Measurements from ENCODE around the gene TNFSF15. TPM values are rescaled to one million over a fixed set of nuclear protein-coding genes. Genes with fewer than 3 reads are reported as not detected.

TNFSF15 gene
- total RNA-seq, 1 donor from 2014 or later = 2.1 TPM

- Mint-ChIP-seq H3K9me3 (ENCODE audit: low read depth) (no peaks in the 10 kb centered on the region), H3K36me3 (ENCODE audit: insufficient read depth) (no peaks in the 10 kb centered on the region)
- no peak for DNase-seq (ENCODE audit: low spot score, unreplicated experiment)
These were observed 46.3 kb upstream of the TNFSF15 start for GRCh38 chr9:114852050-114852594.

GRCh38 chr9:114851306-114851705 lies 45.5 kb upstream of the TNFSF15 start:
- Mint-ChIP-seq H3K27ac (no peak overlapping the region), H3K4me1 (ENCODE audit: low read depth) (peaks cover 3% of the 10 kb centered on the region), H3K9me3 (ENCODE audit: low read depth) (no peaks in the 10 kb centered on the region), H3K36me3 (ENCODE audit: insufficient read depth) (no peaks in the 10 kb centered on the region), H3K4me3 (ENCODE audit: low read depth) (no peak overlapping the region), H3K27me3 (peaks cover 5% of the 10 kb centered on the region)
- no peak for TF ChIP-seq CTCF (IDR thresholded peaks at IDR 0.05; ENCODE audit: unreplicated experiment)
- no peak for DNase-seq (ENCODE audit: low spot score, unreplicated experiment)

More at GRCh38 chr9:114852050-114852594, 46.3 kb upstream of the TNFSF15 start:
- Mint-ChIP-seq H3K4me1 (ENCODE audit: low read depth) (peaks cover 3% of the 10 kb centered on the region), H3K27ac (no peak overlapping the region), H3K27me3 (peaks cover 5% of the 10 kb centered on the region), H3K4me3 (ENCODE audit: low read depth) (no peak overlapping the region)
- TF ChIP-seq CTCF (IDR thresholded peaks at IDR 0.05; ENCODE audit: unreplicated experiment) = no peak

GRCh38 chr9:114850871-114851270 lies 45.0 kb upstream of the TNFSF15 start:
- no peaks in the 10 kb centered on the region for H3K36me3 Mint-ChIP-seq (ENCODE audit: insufficient read depth)
- no peak for TF ChIP-seq CTCF (IDR thresholded peaks at IDR 0.05; ENCODE audit: unreplicated experiment)
- no peak for DNase-seq (ENCODE audit: low spot score, unreplicated experiment)
- no peaks in the 10 kb centered on the region for H3K9me3 Mint-ChIP-seq (ENCODE audit: low read depth)
- H3K4me1 Mint-ChIP-seq (ENCODE audit: low read depth) = peaks cover 3% of the 10 kb centered on the region
- no peak overlapping the region for H3K27ac Mint-ChIP-seq
- peaks cover 5% of the 10 kb centered on the region for H3K27me3 Mint-ChIP-seq
- H3K4me3 Mint-ChIP-seq (ENCODE audit: low read depth) = no peak overlapping the region

- no peaks in the 10 kb centered on the region for H3K9me3 Mint-ChIP-seq (ENCODE audit: low read depth)
- no peak overlapping the region for H3K27ac Mint-ChIP-seq
- H3K36me3 Mint-ChIP-seq (ENCODE audit: insufficient read depth) = no peaks in the 10 kb centered on the region
- no peak overlapping the region for H3K4me3 Mint-ChIP-seq (ENCODE audit: low read depth)
- peaks cover 5% of the 10 kb centered on the region for H3K27me3 Mint-ChIP-seq
- no peak for TF ChIP-seq CTCF (IDR thresholded peaks at IDR 0.05; ENCODE audit: unreplicated experiment)
- no peak for DNase-seq (ENCODE audit: low spot score, unreplicated experiment)
- peaks cover 3% of the 10 kb centered on the region for H3K4me1 Mint-ChIP-seq (ENCODE audit: low read depth)
These were observed 43.6 kb upstream of the TNFSF15 start for GRCh38 chr9:114849450-114849849.

- Mint-ChIP-seq H3K4me1 (ENCODE audit: low read depth) (no peaks in the 10 kb centered on the region), H3K4me3 (ENCODE audit: low read depth) (no peak overlapping the region), H3K9me3 (ENCODE audit: low read depth) (no peaks in the 10 kb centered on the region), H3K36me3 (ENCODE audit: insufficient read depth) (no peaks in the 10 kb centered on the region), H3K27ac (no peak overlapping the region), H3K27me3 (peaks cover 5% of the 10 kb centered on the region)
- TF ChIP-seq CTCF (IDR thresholded peaks at IDR 0.05; ENCODE audit: unreplicated experiment) = no peak
- DNase-seq (ENCODE audit: low spot score, unreplicated experiment) = no peak
These were observed 41.9 kb upstream of the TNFSF15 start for GRCh38 chr9:114847492-114848417.

Measured in progenitor cell of endocrine pancreas (in vitro differentiated cells).